ENCODE results near the gene OR10K1.
"Not testable (repeated sequence)": the region's sequence is repeated elsewhere in the genome, so short reads cannot be mapped to it uniquely, and the experiment has no call there.

The OR10K1 gene, protein sequence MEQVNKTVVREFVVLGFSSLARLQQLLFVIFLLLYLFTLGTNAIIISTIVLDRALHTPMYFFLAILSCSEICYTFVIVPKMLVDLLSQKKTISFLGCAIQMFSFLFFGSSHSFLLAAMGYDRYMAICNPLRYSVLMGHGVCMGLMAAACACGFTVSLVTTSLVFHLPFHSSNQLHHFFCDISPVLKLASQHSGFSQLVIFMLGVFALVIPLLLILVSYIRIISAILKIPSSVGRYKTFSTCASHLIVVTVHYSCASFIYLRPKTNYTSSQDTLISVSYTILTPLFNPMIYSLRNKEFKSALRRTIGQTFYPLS

GRCh38 chr1:158461534-158461933 lies at the start of gene OR10K1:
Gene OR10K1 (plus strand): TSS chr1:158461834. CDS start chr1:158465562, 3,728 bp downstream.
- no peak for DNase-seq

DNA sequence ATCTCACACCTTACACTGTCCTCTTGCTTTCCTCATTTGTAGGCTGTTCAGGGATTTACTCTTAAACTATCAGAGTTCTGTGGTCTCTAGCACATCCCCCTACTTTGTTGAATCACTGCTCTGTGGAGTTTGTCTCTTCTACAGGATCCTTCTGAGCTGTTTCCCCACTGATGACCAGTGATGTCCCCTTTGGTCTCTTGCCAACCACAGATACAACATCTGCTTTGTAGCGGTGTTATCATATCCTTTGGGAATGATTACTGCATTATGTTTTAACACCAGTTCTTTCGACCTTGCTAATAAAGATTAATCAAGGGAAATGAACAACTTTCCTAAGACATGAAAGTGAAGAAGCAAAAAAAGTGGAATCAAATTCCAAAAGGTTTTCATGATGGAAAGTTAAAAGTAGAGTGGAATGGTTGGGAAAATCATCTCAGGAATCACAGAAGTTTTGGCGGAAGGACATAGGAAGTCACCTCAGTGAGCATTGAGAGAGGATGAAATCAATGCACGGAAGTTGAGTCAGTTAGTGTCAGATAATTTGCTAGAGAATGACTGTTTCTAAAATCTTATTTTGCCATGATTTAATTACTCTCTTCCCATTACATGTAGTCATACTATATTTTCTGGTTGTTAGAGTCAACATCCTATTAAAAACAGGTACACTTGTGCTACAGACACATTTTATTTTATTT lies 46.8 kb upstream of the OR10K1 start:
- DNase-seq: no peak

DNA sequence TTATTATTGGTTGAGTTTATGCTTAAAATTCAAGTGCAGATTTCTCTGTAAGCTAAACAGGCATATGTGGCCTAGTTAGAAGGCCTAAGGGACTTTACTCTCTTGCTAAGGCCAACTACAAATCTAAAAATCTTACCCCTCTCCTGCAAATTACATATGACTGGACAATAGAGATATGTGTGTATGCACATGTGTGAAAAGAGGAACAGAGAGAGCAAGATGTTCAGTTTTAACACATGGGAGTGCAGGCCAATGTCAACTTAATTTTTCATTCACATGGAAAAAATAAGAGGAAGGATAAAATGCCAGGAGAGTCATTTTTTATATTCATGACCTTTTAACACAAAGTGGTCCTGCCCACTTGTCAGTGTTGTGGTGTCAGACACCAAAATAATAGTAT lies 44.0 kb upstream of the OR10K1 start:
- DNase-seq: no peak

GRCh38 chr1:158422212-158422611 lies 39.4 kb upstream of the OR10K1 start:
- no peak for DNase-seq

DNA sequence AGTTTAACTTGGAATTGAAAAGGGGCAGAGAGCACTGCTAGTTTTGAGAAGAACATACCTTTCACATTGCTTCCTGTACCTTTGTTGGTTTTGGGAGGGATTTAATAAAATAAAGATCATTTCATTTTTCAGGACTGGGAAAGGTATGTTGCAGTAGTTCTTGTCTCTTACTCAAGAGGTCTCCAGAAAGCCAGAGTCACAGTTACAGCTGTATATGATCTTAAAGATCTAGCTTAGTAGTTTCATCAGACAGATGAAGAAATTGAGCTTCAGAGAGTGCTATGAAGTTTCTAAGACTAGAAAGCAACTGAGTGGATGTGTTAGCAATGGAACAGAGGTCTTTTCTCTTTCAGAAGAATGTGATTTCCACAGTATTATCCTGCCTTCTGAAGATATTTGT lies 36.6 kb upstream of the OR10K1 start:
- DNase-seq: no peak

DNA sequence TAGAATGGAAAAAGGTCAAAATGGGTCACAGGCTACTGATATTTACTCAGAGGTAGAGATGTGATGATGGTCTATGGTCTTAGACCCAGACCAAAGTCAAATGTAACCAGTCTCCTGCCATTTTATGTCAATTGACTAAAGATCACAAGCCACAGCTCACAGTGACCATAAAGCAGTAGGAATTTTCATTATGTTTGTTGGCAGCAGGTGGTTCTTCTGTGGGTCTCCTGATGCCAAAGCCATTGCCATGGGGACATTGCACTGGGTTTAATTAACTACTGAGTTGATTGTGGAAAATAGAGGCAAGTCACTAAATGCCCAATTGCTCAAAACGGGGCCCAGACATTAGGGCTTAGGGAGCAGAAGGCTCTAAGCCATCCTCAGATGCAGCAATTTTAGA lies 35.5 kb upstream of the OR10K1 start, which contains the start of gene OR10K2:
OR10K2 (minus strand) TSS at position 101 of the 400 bp plus-strand sequence. CDS start 5,371 bp downstream, outside the sequence.
- DNase-seq: no peak

DNA sequence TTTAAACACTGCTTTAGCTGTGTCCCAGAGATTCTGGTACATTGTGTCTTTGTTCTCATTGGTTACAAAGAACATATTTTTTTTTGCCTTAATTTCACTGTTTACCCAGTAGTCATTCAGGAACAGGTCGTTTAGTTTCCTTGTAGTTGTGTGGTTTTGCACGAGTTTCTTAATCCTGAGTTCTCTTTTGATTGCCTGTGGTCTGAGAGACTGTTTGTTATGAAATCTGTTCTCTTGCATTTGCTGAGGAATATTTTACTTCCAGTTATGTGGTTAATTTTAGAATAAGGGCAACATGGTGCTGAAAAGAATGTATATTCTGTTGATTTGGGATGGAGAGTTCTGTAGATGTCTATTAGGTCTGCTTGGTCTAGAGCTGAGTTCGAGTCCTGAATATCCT lies 31.5 kb upstream of the OR10K1 start:
- not testable (repeated sequence) for DNase-seq

DNA sequence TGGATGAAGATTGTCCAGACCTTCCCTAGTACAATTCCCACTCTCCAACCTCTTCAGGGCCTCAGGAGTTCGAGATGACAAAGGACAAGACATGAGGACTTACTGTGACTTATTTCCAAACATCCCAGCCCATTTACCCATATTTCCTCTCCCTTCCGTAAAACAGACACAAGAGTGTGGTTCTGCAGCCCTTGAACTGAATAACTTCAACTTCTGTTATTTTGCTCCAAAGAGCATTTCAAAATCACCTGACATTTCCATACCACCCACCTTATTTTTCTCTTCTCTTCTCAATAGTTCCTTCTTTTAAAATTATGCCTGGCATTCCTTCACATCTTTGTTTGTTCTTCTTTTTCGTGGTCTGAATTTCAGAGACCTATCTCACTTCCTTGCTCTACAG lies 26.9 kb upstream of the OR10K1 start:
- DNase-seq: no peak

DNA sequence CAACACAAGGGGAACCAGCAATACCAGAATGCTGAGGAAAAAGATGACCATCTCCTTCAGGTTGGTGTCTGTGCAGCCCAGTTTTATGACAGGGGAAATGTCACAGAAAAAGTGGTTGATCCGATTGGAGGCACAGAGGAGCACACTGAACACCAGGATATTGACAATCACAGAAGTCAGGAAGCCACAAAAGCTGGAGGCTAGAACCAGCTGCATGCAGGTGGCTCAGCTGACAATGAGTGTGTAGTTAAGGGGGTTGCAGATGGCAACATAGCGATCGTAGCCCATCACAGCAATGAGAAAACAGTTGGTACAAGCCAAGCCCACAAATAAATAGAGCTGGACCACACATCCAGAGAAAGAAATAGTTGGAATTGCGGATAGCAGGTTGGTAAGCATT lies 16.3 kb upstream of the OR10K1 start:
- DNase-seq: no peak

DNA sequence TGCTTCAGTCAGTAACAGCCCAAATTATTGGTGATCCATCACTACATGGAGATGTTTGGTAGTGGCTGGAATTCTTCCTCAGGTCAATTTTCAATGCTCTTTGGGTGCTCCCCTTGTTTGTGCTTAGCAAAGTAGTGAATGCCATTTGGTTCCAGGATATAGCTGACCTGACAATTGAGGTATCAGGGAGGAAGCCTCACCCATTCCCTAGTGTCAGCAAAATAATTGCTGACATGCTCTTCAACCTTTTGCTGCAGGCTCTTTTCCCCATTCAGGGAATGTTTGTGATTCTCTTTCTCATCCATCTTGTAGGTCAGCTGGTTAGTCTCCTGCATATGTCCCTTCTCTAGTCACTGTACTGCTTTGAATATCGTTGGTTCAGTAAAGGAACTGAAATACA lies 7.1 kb upstream of the OR10K1 start:
- DNase-seq: no peak

DNA sequence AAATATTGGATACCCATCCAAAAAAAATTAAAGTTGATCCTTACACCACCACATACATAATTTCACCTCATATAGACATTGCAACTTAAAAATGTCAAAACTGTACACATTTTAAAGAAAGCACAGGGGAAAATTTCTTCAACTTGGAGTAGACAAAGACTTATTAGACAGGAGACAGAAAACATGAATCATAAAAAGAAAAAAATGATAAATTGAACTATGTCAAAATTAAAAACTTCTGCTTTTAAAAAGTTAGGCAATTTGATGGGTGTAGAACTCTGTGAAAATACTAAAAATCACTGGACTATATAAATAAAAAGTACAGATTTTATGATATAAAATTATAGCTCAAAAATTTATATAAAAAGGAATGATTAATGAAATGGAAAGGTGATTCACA lies 4.4 kb upstream of the OR10K1 start:
- no peak for DNase-seq

DNA sequence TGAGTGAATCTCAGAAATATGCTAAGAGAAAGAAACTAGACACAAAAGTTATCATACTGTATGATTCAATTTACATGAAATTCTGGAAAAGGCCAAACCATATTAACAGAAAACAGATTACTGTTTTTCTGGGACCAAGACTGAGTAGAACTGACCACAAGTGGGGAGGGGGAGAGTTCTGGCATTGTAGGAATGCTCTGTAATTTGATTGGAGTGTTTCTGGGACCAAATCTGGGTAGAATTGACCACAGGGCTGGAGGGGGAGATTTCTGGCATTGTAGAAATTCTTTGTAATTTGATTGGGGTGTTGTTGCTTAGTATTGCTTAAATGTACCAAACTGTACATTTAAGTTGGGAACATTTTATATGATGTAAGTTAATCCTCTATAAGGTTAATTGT lies 3.4 kb upstream of the OR10K1 start:
- DNase-seq: no peak

- DNase-seq: no peak
These were observed 10.3 kb downstream of the OR10K1 start, which contains the start of gene OR10R2 for GRCh38 chr1:158471920-158472319. Gene OR10R2 (plus strand): TSS chr1:158472220. CDS start chr1:158472326, 106 bp downstream.

DNA sequence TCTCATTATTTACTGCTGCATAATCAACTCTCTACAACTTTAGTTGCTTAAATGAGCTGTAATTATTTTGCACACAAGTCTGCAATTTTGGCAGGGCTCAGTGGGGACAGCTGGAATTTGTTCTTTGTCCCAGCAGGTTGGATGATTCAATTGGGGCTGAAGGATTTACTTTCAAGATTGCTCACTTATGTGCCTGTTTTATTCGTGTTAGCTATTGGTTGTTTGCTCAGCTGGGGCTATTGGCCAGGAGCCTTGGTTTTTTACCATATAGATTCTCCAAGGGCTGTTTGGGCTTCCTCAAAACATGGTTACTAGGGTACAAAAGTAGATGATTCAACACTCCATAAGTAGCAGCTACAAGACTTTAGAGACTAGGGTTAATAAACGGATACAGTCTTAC lies 23.8 kb downstream of the OR10K1 start:
- DNase-seq: no peak

DNA sequence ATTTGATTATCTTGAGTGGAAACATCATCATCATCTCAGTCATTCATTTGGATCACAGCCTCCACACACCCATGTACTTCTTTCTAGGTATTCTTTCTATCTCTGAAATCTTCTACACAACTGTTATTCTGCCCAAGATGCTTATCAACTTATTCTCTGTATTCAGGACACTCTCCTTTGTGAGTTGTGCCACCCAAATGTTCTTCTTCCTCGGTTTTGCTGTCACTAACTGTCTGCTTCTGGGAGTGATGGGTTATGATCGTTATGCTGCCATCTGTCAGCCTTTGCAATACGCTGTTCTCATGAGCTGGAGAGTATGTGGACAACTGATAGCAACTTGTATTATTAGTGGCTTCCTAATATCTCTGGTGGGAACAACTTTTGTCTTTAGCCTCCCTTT lies 29.7 kb downstream of the OR10K1 start:
- DNase-seq: no peak

DNA sequence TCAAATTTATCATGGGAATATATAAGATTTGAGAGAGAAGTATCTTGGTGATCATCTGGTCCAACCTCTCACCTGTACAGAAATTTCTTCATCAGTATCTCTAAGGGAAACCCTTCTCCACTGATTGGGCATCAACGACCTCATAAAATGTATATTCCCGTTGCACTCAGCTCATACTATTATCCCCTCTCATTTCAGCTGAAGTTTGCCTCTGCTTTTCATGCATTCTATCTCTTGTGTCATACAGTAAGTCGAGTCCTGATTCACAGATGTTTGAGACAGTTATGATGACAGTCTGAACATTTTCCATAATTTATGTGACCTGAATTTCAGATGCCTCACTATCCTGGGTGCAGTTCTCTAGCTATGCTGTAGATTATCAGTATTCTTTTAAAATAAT lies 31.4 kb downstream of the OR10K1 start:
- DNase-seq: no peak

GRCh38 chr1:158494796-158495195 lies 33.2 kb downstream of the OR10K1 start:
- DNase-seq: no peak

- no peak for DNase-seq
These were observed 34.7 kb downstream of the OR10K1 start for GRCh38 chr1:158496374-158496773.

GRCh38 chr1:158506369-158506987 lies 44.8 kb downstream of the OR10K1 start:
- peak; percentile 10 to 14 for DNase-seq

GRCh38 chr1:158507511-158507910 lies 45.9 kb downstream of the OR10K1 start:
- no peak for DNase-seq

DNA sequence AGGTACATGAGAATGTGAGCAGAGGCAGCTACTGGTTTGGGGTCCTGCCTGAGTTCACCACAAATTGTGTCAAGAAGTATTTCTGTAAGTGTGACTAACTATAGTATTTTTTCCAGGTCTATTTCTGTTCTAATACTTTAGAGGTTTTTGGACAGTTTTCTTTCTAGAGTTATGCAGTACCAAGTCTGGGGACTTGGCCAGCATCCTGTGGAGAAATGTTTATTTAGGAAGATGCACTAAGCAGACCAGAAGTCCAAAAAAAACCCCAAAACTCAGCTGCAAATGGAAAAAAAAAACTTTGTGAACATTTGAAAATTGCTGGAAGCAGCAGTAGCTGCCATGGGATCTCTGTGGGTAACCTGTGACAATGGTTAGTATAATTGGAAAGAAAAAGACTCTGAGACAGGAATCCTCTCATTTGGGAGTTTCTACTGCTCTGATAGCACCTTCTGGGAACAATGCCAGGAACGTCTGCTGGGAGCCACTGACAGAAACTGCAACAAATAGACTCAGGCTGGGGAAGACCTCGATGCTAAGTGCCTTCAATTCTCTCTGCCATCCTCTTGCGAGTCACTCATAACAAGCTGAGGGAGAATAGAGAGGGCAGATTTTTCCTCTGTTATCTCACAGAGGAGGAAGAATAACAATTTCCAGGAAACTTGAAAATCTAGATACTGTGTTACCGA lies 48.0 kb downstream of the OR10K1 start:
- DNase-seq: no peak

GRCh38 chr1:158516966-158517365 lies 55.3 kb downstream of the OR10K1 start:
- no peak for DNase-seq
